Glomerular visceral epithelial cell (primary cell): ENCODE measurements around the gene LIPI.
"Not testable (repeated sequence)": the region's sequence is repeated elsewhere in the genome, so short reads cannot be mapped to it uniquely, and the experiment has no call there.

Experiments
- DNase-seq: peaks from one replicate; pipeline ENCODE4 v3.0.0-alpha.2; 2016; ENCODE audit errors: extremely low spot score

The LIPI gene

GRCh38 chr21:14073615-14074014 lies 137.1 kb downstream of the LIPI start:
- DNase-seq, result no peak

- no peak for DNase-seq
Observed at GRCh38 chr21:14072761-14073535, 137.8 kb downstream of the LIPI start.

GRCh38 chr21:14071902-14072734 lies 138.6 kb downstream of the LIPI start:
- no peak for DNase-seq

GRCh38 chr21:14070968-14071367 lies 139.8 kb downstream of the LIPI start:
- DNase-seq, result no peak

- DNase-seq, result no peak
Observed at GRCh38 chr21:14070049-14070893, 140.5 kb downstream of the LIPI start.

- DNase-seq, result no peak
Observed at GRCh38 chr21:14064296-14064645, 146.5 kb downstream of the LIPI start.

- DNase-seq, result not testable (repeated sequence)
Observed at GRCh38 chr21:14063620-14064295, 147.0 kb downstream of the LIPI start.

GRCh38 chr21:14062684-14063083 lies 148.1 kb downstream of the LIPI start:
- DNase-seq, result not testable (repeated sequence)

GRCh38 chr21:14061820-14062219 lies 148.9 kb downstream of the LIPI start:
- DNase-seq, result not testable (repeated sequence)

- DNase-seq, result not testable (repeated sequence)
Observed at GRCh38 chr21:14058995-14059627, 151.6 kb downstream of the LIPI start.
